OCI-M2 (cell line): Measurements from ENCODE around the gene MAGEA12.
"Not testable (repeated sequence)": the region's sequence is repeated elsewhere in the genome, so short reads cannot be mapped to it uniquely, and the experiment has no call there.

Experiments used
- DNase-seq: peaks from one replicate; lab custom pipeline; 2025; ENCODE audit not compliant: unreplicated experiment; lab: John Stamatoyannopoulos, UW

MAGEA12 gene

GRCh38 chrX:152761582-152761981 lies 28.0 kb downstream of the MAGEA12 start:
- not testable (repeated sequence) for DNase-seq

GRCh38 chrX:152766562-152766961 lies 33.0 kb downstream of the MAGEA12 start:
- not testable (repeated sequence) for DNase-seq

- not testable (repeated sequence) for DNase-seq
Observed at GRCh38 chrX:152769549-152770289, 36.2 kb downstream of the MAGEA12 start, which contains the start of gene MAGEA6. Gene MAGEA6, minus strand, starts transcription at chrX:152769689. Its CDS starts 2,039 bp downstream, at chrX:152767650.

- not testable (repeated sequence) for DNase-seq
Observed at GRCh38 chrX:152787062-152787461, 53.5 kb downstream of the MAGEA12 start.
